ENCODE data around the gene CD160.
"Not testable (repeated sequence)": the region's sequence is repeated elsewhere in the genome, so short reads cannot be mapped to it uniquely, and the experiment has no call there.

DNA sequence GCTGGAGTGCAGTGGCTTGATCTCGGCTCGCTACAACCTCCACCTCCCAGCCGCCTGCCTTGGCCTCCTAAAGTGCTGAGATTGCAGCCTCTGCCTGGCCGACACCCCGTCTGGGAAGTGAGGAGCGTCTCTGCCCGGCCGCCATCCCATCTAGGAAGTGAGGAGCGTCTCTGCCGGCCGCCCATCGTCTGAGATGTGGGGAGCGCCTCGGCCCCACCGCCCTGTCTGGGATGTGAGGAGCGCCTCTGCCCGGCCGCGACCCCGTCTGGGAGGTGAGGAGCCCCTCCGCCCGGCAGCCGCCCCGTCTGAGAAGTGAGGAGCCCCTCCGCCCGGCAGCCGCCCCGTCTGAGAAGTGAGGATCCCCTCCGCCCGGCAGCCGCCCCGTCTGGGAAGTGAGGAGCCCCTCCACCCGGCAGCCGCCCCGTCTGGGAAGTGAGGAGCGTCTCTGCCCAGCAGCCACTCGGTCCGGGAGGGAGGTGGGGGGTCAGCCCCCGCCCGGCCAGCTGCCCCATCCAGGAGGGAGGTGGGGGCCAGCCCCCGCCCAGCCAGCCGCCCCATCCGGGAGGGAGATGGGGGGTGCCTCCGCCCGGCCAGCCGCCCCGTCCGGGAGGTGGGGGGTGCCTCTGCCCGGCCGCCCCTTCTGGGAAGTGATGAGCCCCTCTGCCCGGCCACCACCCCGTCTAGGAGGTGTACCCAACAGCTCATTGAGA is 45.1 kb downstream of the CD160 start:
- TF ChIP-seq, protein P1, sequence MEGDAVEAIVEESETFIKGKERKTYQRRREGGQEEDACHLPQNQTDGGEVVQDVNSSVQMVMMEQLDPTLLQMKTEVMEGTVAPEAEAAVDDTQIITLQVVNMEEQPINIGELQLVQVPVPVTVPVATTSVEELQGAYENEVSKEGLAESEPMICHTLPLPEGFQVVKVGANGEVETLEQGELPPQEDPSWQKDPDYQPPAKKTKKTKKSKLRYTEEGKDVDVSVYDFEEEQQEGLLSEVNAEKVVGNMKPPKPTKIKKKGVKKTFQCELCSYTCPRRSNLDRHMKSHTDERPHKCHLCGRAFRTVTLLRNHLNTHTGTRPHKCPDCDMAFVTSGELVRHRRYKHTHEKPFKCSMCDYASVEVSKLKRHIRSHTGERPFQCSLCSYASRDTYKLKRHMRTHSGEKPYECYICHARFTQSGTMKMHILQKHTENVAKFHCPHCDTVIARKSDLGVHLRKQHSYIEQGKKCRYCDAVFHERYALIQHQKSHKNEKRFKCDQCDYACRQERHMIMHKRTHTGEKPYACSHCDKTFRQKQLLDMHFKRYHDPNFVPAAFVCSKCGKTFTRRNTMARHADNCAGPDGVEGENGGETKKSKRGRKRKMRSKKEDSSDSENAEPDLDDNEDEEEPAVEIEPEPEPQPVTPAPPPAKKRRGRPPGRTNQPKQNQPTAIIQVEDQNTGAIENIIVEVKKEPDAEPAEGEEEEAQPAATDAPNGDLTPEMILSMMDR (IDR thresholded peaks at IDR 0.05) = not testable (repeated sequence)
- not testable (repeated sequence) for TF ChIP-seq POLR2A (IDR thresholded peaks at IDR 0.05)

Data from prostate gland (tissue), 2 donors.